Ishikawa (cell line): Measurements from ENCODE around the gene ZMIZ1.

Source experiments
- MAX ChIP-seq: IDR thresholded peaks from 2 replicates; pipeline ENCODE4 v1.6.1; 2012
- REST ChIP-seq: IDR thresholded peaks from 2 replicates; pipeline ENCODE4 v1.6.1; 2012; ENCODE audit warnings: low read depth, mild to moderate bottlenecking
- TAF1 ChIP-seq: IDR thresholded peaks from 2 replicates; pipeline ENCODE4 v1.6.1; 2012; ENCODE audit warnings: low read depth, mild to moderate bottlenecking

- no peak for TF ChIP-seq MAX
- no peak for TF ChIP-seq REST
- no peak for TF ChIP-seq TAF1
Measured at GRCh38 chr10:79226391-79227245, 157.9 kb downstream of the ZMIZ1 start.
